ENCODE measurements around the gene PPP2R5A. TPM values are rescaled to one million over a fixed set of nuclear protein-coding genes. Genes with fewer than 3 reads are reported as not detected.

PPP2R5A gene
- total and polyA plus RNA-seq, 2 of the 13 experiments (the other 11 are each of a cell fraction or from before 2014, with no cell fraction given): 22.0 to 31.4 TPM

DNA sequence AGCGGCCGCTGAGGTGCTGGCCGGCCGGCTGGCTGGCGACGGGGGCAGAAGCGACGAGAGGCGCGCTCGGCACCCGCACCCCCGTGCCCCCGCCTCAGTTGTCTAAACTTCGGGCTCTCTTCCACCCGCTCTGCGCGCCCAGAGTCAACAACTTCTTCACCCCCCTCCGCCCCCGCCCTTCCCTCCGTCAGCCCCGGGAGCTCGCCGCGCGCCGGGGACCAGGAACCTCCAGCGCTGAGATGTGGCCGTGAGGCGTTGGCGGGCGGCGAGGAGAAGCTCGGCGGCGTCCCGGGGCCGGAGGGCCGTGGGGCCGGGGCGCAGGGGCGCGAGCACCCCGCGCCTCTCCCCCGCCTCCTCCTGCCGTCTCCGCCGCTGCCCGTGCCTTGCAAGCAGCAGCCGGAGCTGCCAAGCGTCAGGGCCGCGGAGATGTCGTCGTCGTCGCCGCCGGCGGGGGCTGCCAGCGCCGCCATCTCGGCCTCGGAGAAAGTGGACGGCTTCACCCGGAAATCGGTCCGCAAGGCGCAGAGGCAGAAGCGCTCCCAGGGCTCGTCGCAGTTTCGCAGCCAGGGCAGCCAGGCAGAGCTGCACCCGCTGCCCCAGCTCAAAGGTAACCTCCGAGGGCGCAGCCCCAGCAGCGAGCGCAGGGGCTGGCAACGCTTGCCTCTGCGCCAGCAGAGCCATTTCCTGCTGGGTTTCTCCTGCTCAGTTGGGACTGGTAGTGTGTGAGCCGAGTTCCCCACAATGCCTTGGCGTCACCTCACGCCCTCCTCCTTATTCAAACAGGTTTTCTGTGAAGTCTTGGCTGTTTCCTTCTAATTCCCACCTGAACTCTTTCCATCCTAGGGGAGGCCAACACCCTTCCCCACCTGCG, 710 bp downstream of the PPP2R5A start (continued):
- TF ChIP-seq RBFOX2 (IDR thresholded peaks at IDR 0.05; ENCODE audit: low read depth, low read length) (peak; percentile 75), ZFY (CRISPR knock-in tag; IDR thresholded peaks at IDR 0.05) (peak; percentile 32; the same call in 1 of the 2 replicates), KMT2B (CRISPR knock-in tag; IDR thresholded peaks at IDR 0.05) (peak; percentile 67; the same call in 1 of the 2 replicates), MAX (IDR thresholded peaks at IDR 0.05) (peak; percentile 36), ZSCAN9 (CRISPR knock-in tag; IDR thresholded peaks at IDR 0.05; ENCODE audit: borderline replicate concordance) (0 out of 2 replicates have a peak, but pooled peaks have one; percentile 39), ZNF781 (CRISPR knock-in tag; IDR thresholded peaks at IDR 0.05; ENCODE audit: borderline replicate concordance, not compliant biosample characterization) (peak; percentile 37), ZNF382 (CRISPR knock-in tag; IDR thresholded peaks at IDR 0.05; ENCODE audit: borderline replicate concordance) (no peak), POLR2A (IDR thresholded peaks at IDR 0.05; ENCODE audit: insufficient read depth in 1 of 2, low read depth in 2 of 2, low read length in 2 of 2) (peak in 1 of 2 experiments; percentile 48; a peak in 1 of 4 replicates), ZNF768 (CRISPR knock-in tag; IDR thresholded peaks at IDR 0.05) (peak; percentile 56; the same call in 1 of the 2 replicates), ZNF687 (CRISPR knock-in tag; IDR thresholded peaks at IDR 0.05) (peak; percentile 52; the same call in 1 of the 2 replicates), ELF3 (CRISPR knock-in tag; IDR thresholded peaks at IDR 0.05) (peak; percentile 57), NR2C2 (CRISPR knock-in tag; IDR thresholded peaks at IDR 0.05; ENCODE audit: borderline replicate concordance) (0 out of 2 replicates have a peak, but pooled peaks have one; percentile 41), AGO2 (optimal IDR thresholded peaks at IDR 0.05; ENCODE audit: low read depth, low read length) (peak; percentile 32), ZNF563 (CRISPR knock-in tag; IDR thresholded peaks at IDR 0.05) (no peak; the same call in 1 of the 2 replicates), MEIS2 (CRISPR knock-in tag; IDR thresholded peaks at IDR 0.05) (peak; percentile 64; the same call in 1 of the 2 replicates), GATAD1 (CRISPR knock-in tag; IDR thresholded peaks at IDR 0.05) (0 out of 2 replicates have a peak, but pooled peaks have one; percentile 16)
- TF ChIP-seq, protein P1, sequence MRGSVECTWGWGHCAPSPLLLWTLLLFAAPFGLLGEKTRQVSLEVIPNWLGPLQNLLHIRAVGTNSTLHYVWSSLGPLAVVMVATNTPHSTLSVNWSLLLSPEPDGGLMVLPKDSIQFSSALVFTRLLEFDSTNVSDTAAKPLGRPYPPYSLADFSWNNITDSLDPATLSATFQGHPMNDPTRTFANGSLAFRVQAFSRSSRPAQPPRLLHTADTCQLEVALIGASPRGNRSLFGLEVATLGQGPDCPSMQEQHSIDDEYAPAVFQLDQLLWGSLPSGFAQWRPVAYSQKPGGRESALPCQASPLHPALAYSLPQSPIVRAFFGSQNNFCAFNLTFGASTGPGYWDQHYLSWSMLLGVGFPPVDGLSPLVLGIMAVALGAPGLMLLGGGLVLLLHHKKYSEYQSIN (CRISPR knock-in tag; IDR thresholded peaks at IDR 0.05; ENCODE audit: borderline replicate concordance): 0 out of 2 replicates have a peak, but pooled peaks have one; percentile 63

All from HepG2 (cell line).